Gastrocnemius medialis (tissue), 4 donors: ENCODE data around the gene SPATA21. TPM values are rescaled to one million over a fixed set of nuclear protein-coding genes. Genes with fewer than 3 reads are reported as not detected.

Source experiments
- ATAC-seq, 2 donors: fragments of 150-250 bp; one replicate each; pipeline ENCODE4 v1.9.1; 2016
- DNase-seq, 2 donors: peaks; one replicate each; pipeline ENCODE4 v3.0.0-alpha.2; 2019
- H3K27ac ChIP-seq, 4 donors: fragments of 200-600 bp; sonication (generic); 1 replicate in 1 of 4; 2 replicates in 3 of 4; pipeline ENCODE4 v1.5.1; 2016 to 2018; ENCODE audit warnings: mild to moderate bottlenecking in 2 of 4, moderate library complexity in 1 of 4
- H3K27me3 ChIP-seq, 3 donors: fragments of 200-600 bp; sonication (generic) in 2 of 3; 1 replicate in 1 of 3; 2 replicates in 2 of 3; pipeline versions ENCODE4 v1.5.1 to v1.6.0; 2016 to 2019; ENCODE audit warnings: mild to moderate bottlenecking in 1 of 3, moderate library complexity in 1 of 3
- H3K36me3 ChIP-seq, 2 donors: fragments of 200-600 bp; sonication (generic) in 1 of 2; one replicate each; pipeline ENCODE4 v1.5.1; 2017 to 2018
- H3K4me1 ChIP-seq, 2 donors: fragments of 200-600 bp; sonication (generic) in 1 of 2; one replicate each; pipeline ENCODE4 v1.5.1; 2016 to 2017; ENCODE audit warnings: mild to moderate bottlenecking in 2 of 2
- H3K4me3 ChIP-seq, 4 donors: fragments of 200-600 bp; sonication (generic) in 3 of 4; 1 replicate in 1 of 4; 2 replicates in 3 of 4; pipeline ENCODE4 v1.5.1; 2016 to 2019; ENCODE audit warnings: mild to moderate bottlenecking in 2 of 4
- H3K9me3 ChIP-seq, 3 donors: fragments of 200-600 bp; sonication (generic) in 2 of 3; 1 replicate in 1 of 3; 2 replicates in 2 of 3; pipeline ENCODE4 v1.5.1; 2016 to 2019
- CTCF ChIP-seq, 5 experiments: fragments of 450-650 bp in 3 of 5; fragments of 200-600 bp in 2 of 5; sonication (generic) in 2 of 5; IDR thresholded peaks in 4 of 5; conservative IDR thresholded peaks in 1 of 5; 1 replicate in 4 of 5; 2 replicates in 1 of 5; pipeline ENCODE4 v1.5.1; 2016 to 2019; ENCODE audit warnings: antibody characterized with exemption in 5 of 5, mild to moderate bottlenecking in 3 of 5, moderate library complexity in 3 of 5
- POLR2A ChIP-seq, 2 donors: fragments of 450-650 bp; IDR thresholded peaks; one replicate each; pipeline ENCODE4 v1.6.1; 2017; ENCODE audit warnings: antibody characterized with exemption in 2 of 2, mild to moderate bottlenecking in 2 of 2, moderate library complexity in 2 of 2
- in situ Hi-C, 4 donors: fragments of 200-750 bp; cut with MboI; loops; one replicate each; pipeline versions ENCODE4 v1.15.0 to v1.8.0; 2017; ENCODE audit warnings: low sequenced_read_pairs in 4 of 4
- intact Hi-C: fragments of 100-400 bp; cut with DNase I; formaldehyde crosslinking; loops from one replicate; pipeline ENCODE4 v1.15.1; 2023; ENCODE audit warnings: low total_unique reads
- total RNA-seq, 4 donors: library from RNA; depleted of rRNA; stranded (reverse); fragments of >200 nt; gene quantifications; one replicate each; pipeline versions ENCODE4 v1.1.0 to v1.2.3, GENCODE V29; 2016

SPATA21 gene
- total RNA-seq, 4 donors from 2014 or later = not detected

- DNase-seq = no peak
- no peak overlapping the region for H3K4me3 ChIP-seq
- H3K4me1 ChIP-seq = peaks cover 4 to 12% of the 10 kb centered on the region in 2 donors
- no peaks in the 10 kb centered on the region for H3K27me3 ChIP-seq
- H3K36me3 ChIP-seq = peaks cover 0 to 26% of the 10 kb centered on the region in 2 donors
- H3K27ac ChIP-seq = no peak overlapping the region
- H3K9me3 ChIP-seq = no peaks in the 10 kb centered on the region
- peak in 1 of 2 donors; percentile 39 for ATAC-seq
- TF ChIP-seq POLR2A (IDR thresholded peaks at IDR 0.05) (no peak), CTCF (IDR thresholded peaks at IDR 0.05 in 4 of 5, conservative IDR thresholded peaks at IDR 0.05 in 1 of 5) (no peak)
- in situ Hi-C loops = no loop called here
- intact Hi-C loops = no loop called here
Measured at GRCh38 chr1:16464917-16465625, 27.8 kb upstream of the SPATA21 start.

GRCh38 chr1:16462773-16463330 is 25.6 kb upstream of the SPATA21 start:
- Histone ChIP-seq H3K4me1 (no peaks in the 10 kb centered on the region), H3K4me3 (no peak overlapping the region), H3K36me3 (peaks cover 0 to 47% of the 10 kb centered on the region in 2 donors), H3K27ac (no peak overlapping the region), H3K9me3 (no peaks in the 10 kb centered on the region), H3K27me3 (no peaks in the 10 kb centered on the region)
- in situ Hi-C loops (no loop called here), intact Hi-C loops (no loop called here)
- DNase-seq = no peak
- ATAC-seq = no peak
- TF ChIP-seq POLR2A (IDR thresholded peaks at IDR 0.05) (no peak), CTCF (IDR thresholded peaks at IDR 0.05 in 4 of 5, conservative IDR thresholded peaks at IDR 0.05 in 1 of 5) (no peak)

GRCh38 chr1:16461681-16462080 is 24.5 kb upstream of the SPATA21 start:
- ATAC-seq (no peak), DNase-seq (no peak)
- H3K9me3 ChIP-seq = no peaks in the 10 kb centered on the region
- no peaks in the 10 kb centered on the region for H3K27me3 ChIP-seq
- H3K4me1 ChIP-seq = no peaks in the 10 kb centered on the region
- in situ Hi-C loops = no loop called here
- H3K36me3 ChIP-seq = peaks cover 0 to 58% of the 10 kb centered on the region in 2 donors
- H3K27ac ChIP-seq = no peak overlapping the region
- TF ChIP-seq POLR2A (IDR thresholded peaks at IDR 0.05) (no peak), CTCF (IDR thresholded peaks at IDR 0.05 in 4 of 5, conservative IDR thresholded peaks at IDR 0.05 in 1 of 5) (no peak)
- H3K4me3 ChIP-seq = no peak overlapping the region
- intact Hi-C loops = no loop called here

- intact Hi-C loops = no loop called here
- Histone ChIP-seq H3K4me3 (no peak overlapping the region), H3K27ac (no peak overlapping the region), H3K27me3 (no peaks in the 10 kb centered on the region), H3K9me3 (no peaks in the 10 kb centered on the region), H3K4me1 (no peaks in the 10 kb centered on the region), H3K36me3 (peaks cover 0 to 79% of the 10 kb centered on the region in 2 donors)
- no peak for TF ChIP-seq POLR2A (IDR thresholded peaks at IDR 0.05)
- TF ChIP-seq CTCF (IDR thresholded peaks at IDR 0.05 in 4 of 5, conservative IDR thresholded peaks at IDR 0.05 in 1 of 5) = no peak
- no peak for DNase-seq
- in situ Hi-C loops = no loop called here
- ATAC-seq = no peak
Measured at GRCh38 chr1:16459352-16459925, 22.2 kb upstream of the SPATA21 start.
